Measurements from ENCODE around the gene ABLIM2. TPM values are rescaled to one million over a fixed set of nuclear protein-coding genes. Genes with fewer than 3 reads are reported as not detected.

Gene ABLIM2
- polyA plus RNA-seq, 1 donor from 2014 or later: 14.9 TPM

GRCh38 chr4:8071766-8072165, 86.8 kb downstream of the ABLIM2 start:
- Histone ChIP-seq H3F3A (ENCODE audit: insufficient read depth, low read length, poor library complexity, severe bottlenecking) (no peaks in the 10 kb centered on the region), H3K36me3 (ENCODE audit: insufficient read depth, low read length) (no peaks in the 10 kb centered on the region), H3K27me3 (ENCODE audit: insufficient read depth, low read depth, low read length) (no peaks in the 10 kb centered on the region), H3K4me2 (ENCODE audit: low read length) (no peak overlapping the region), H3K27ac (ENCODE audit: low read length) (no peak overlapping the region), H3K9me3 (ENCODE audit: low read length) (no peaks in the 10 kb centered on the region), H3K4me3 (ENCODE audit: low read length) (no peak overlapping the region), H2AFZ (ENCODE audit: low read depth, low read length) (no peak overlapping the region), H3K9me2 (ENCODE audit: insufficient read depth, low read length) (no peaks in the 10 kb centered on the region), H3K79me2 (replicated peaks; ENCODE audit: insufficient read depth, low read length) (no peaks in the 10 kb centered on the region), H4K20me1 (ENCODE audit: insufficient read depth) (no peaks in the 10 kb centered on the region), H3K9ac (ENCODE audit: low read length) (peak overlapping the region; percentile 46)
- TF ChIP-seq EZH2 (IDR thresholded peaks at IDR 0.05; ENCODE audit: borderline replicate concordance, insufficient read depth, low read length, poor library complexity, severe bottlenecking) (no peak), MXI1 (conservative IDR thresholded peaks at IDR 0.05; ENCODE audit: poor library complexity, severe bottlenecking) (no peak), EP300 (conservative IDR thresholded peaks at IDR 0.05; ENCODE audit: poor library complexity, severe bottlenecking) (no peak), RAD21 (conservative IDR thresholded peaks at IDR 0.05) (no peak)

- Histone ChIP-seq H3K9me2 (ENCODE audit: insufficient read depth, low read length) (no peaks in the 10 kb centered on the region), H3F3A (ENCODE audit: insufficient read depth, low read length, poor library complexity, severe bottlenecking) (no peaks in the 10 kb centered on the region), H3K9me3 (ENCODE audit: low read length) (no peaks in the 10 kb centered on the region), H2AFZ (ENCODE audit: low read depth, low read length) (no peak overlapping the region), H3K36me3 (ENCODE audit: insufficient read depth, low read length) (no peaks in the 10 kb centered on the region), H3K9ac (ENCODE audit: low read length) (peak overlapping the region; percentile 7), H3K27ac (ENCODE audit: low read length) (no peak overlapping the region), H4K20me1 (ENCODE audit: insufficient read depth) (no peaks in the 10 kb centered on the region), H3K27me3 (ENCODE audit: insufficient read depth, low read depth, low read length) (no peaks in the 10 kb centered on the region), H3K4me3 (ENCODE audit: low read length) (no peak overlapping the region), H3K4me2 (ENCODE audit: low read length) (no peak overlapping the region), H3K79me2 (replicated peaks; ENCODE audit: insufficient read depth, low read length) (no peaks in the 10 kb centered on the region)
- TF ChIP-seq MXI1 (conservative IDR thresholded peaks at IDR 0.05; ENCODE audit: poor library complexity, severe bottlenecking) (peak; percentile 23), EP300 (conservative IDR thresholded peaks at IDR 0.05; ENCODE audit: poor library complexity, severe bottlenecking) (no peak), CTCF (IDR thresholded peaks at IDR 0.05; ENCODE audit: poor library complexity, severe bottlenecking) (no peak)
These were observed 87.6 kb downstream of the ABLIM2 start for GRCh38 chr4:8070736-8071718.

- H3K9me2 ChIP-seq (ENCODE audit: insufficient read depth, low read length): no peaks in the 10 kb centered on the region
- no peak for TF ChIP-seq EP300 (conservative IDR thresholded peaks at IDR 0.05; ENCODE audit: poor library complexity, severe bottlenecking)
- H3K4me3 ChIP-seq (ENCODE audit: low read length): no peak overlapping the region
- H3K4me2 ChIP-seq (ENCODE audit: low read length): no peak overlapping the region
- no peak overlapping the region for H3K27ac ChIP-seq (ENCODE audit: low read length)
- no peak overlapping the region for H3K9ac ChIP-seq (ENCODE audit: low read length)
- no peaks in the 10 kb centered on the region for H3F3A ChIP-seq (ENCODE audit: insufficient read depth, low read length, poor library complexity, severe bottlenecking)
- no peaks in the 10 kb centered on the region for H3K27me3 ChIP-seq (ENCODE audit: insufficient read depth, low read depth, low read length)
- no peaks in the 10 kb centered on the region for H3K36me3 ChIP-seq (ENCODE audit: insufficient read depth, low read length)
- H4K20me1 ChIP-seq (ENCODE audit: insufficient read depth): no peaks in the 10 kb centered on the region
- no peaks in the 10 kb centered on the region for H3K79me2 ChIP-seq (replicated peaks; ENCODE audit: insufficient read depth, low read length)
- H2AFZ ChIP-seq (ENCODE audit: low read depth, low read length): no peak overlapping the region
- H3K9me3 ChIP-seq (ENCODE audit: low read length): no peaks in the 10 kb centered on the region
These were observed 89.4 kb downstream of the ABLIM2 start for GRCh38 chr4:8069102-8069752.

All from neural cell (in vitro differentiated cells).